ENCODE data around the gene MBNL3. TPM values are rescaled to one million over a fixed set of nuclear protein-coding genes. Genes with fewer than 3 reads are reported as not detected.

MBNL3 gene
- total RNA-seq, 1 experiment from 2014 or later = 2.6 TPM

GRCh38 chrX:132425744-132426318 is 63.0 kb downstream of the MBNL3 start:
- no peak for DNase-seq
- Histone ChIP-seq H3K27ac (ENCODE audit: insufficient read length, low read depth, low read length) (no peak overlapping the region), H3K4ac (ENCODE audit: low read depth, low read length) (no peak overlapping the region)

More at GRCh38 chrX:132425744-132426318, 63.0 kb downstream of the MBNL3 start:
- H3K23me2 ChIP-seq (ENCODE audit: insufficient read length, low read depth, low read length, poor library complexity, severe bottlenecking) = no peaks in the 10 kb centered on the region
- WGBS (ENCODE audit: extremely low coverage, insufficient read length, low lambda C conversion rate) = 100% methylated on average over 2 of the region's 3 CpGs
- H3K27me3 ChIP-seq (ENCODE audit: insufficient read depth, low read length) = no peaks in the 10 kb centered on the region
- no peaks in the 10 kb centered on the region for H3K9me3 Mint-ChIP-seq
- no peaks in the 10 kb centered on the region for H4K20me1 ChIP-seq (ENCODE audit: control insufficient read depth, insufficient read depth, insufficient read length)
- no peaks in the 10 kb centered on the region; the same call in 1 of the 2 replicates for H3K27me3 Mint-ChIP-seq (ENCODE audit: low read depth)
- H2AK5ac ChIP-seq (ENCODE audit: insufficient read length, low read length) = no peak overlapping the region
- no peaks in the 10 kb centered on the region for H3K36me3 Mint-ChIP-seq (ENCODE audit: insufficient read depth in 1 of 3, low read depth in 3 of 3)
- H3K23ac ChIP-seq (ENCODE audit: insufficient read length, low read depth, low read length) = no peak overlapping the region
- no peak overlapping the region for H3T11ph ChIP-seq (ENCODE audit: low read length)
- H3K4me3 Mint-ChIP-seq = no peak overlapping the region
- H3K4me1 ChIP-seq (ENCODE audit: insufficient read depth, low read length) = no peaks in the 10 kb centered on the region; the same call in 1 of the 2 replicates
- no peak overlapping the region for H3K14ac ChIP-seq (ENCODE audit: insufficient read depth, low read length)
- no peak overlapping the region for H3K56ac ChIP-seq (ENCODE audit: insufficient read length, low read depth, low read length)
- H2BK15ac ChIP-seq (ENCODE audit: low read depth, low read length) = no peak overlapping the region
- TF ChIP-seq CTCF (conservative IDR thresholded peaks at IDR 0.05) = no peak
- no peak overlapping the region for H2BK5ac ChIP-seq (ENCODE audit: insufficient read length, low read length)
- no peak overlapping the region for H2BK120ac ChIP-seq (ENCODE audit: low read depth, low read length, poor library complexity, severe bottlenecking)
- H3K79me1 ChIP-seq (ENCODE audit: insufficient read depth, low read depth, low read length, poor library complexity, severe bottlenecking) = no peaks in the 10 kb centered on the region
- H3K4me2 ChIP-seq (ENCODE audit: insufficient read depth, insufficient read length, low read length) = no peak overlapping the region
- no peaks in the 10 kb centered on the region for H3K9me3 ChIP-seq (ENCODE audit: control insufficient read depth, low read depth, low read length)
- H4K8ac ChIP-seq (replicated peaks; ENCODE audit: insufficient read length, low read depth, low read length) = no peak overlapping the region
- no peak overlapping the region for H4K5ac ChIP-seq (ENCODE audit: insufficient read length, low read depth, low read length)
- H3K4me1 Mint-ChIP-seq = peaks cover 6 to 21% of the 10 kb centered on the region in 2 experiments
- H4K91ac ChIP-seq (ENCODE audit: insufficient read length, low read depth, low read length) = no peak overlapping the region
- H2AFZ ChIP-seq (ENCODE audit: low read length) = no peak overlapping the region
- no peak overlapping the region for H3K9ac ChIP-seq (ENCODE audit: extremely low read depth, insufficient read length, low read length)
- no peak overlapping the region for H3K18ac ChIP-seq (ENCODE audit: insufficient read length, low read depth, low read length)
- no peak overlapping the region for H2BK20ac ChIP-seq (ENCODE audit: low read depth, low read length, poor library complexity, severe bottlenecking)
- H3K79me2 ChIP-seq (ENCODE audit: insufficient read depth, low read length) = no peaks in the 10 kb centered on the region
- H3K27ac Mint-ChIP-seq = no peak overlapping the region
- H2BK12ac ChIP-seq (ENCODE audit: insufficient read length, low read depth, low read length) = no peak overlapping the region
